GM11168 (cell line): ENCODE results near the gene MRPL2.

ENCODE experiments used
- in situ Hi-C: fragments of 300-500 bp; cut with MboI; formaldehyde crosslinking; loops from one replicate; pipeline ENCODE4 v1.12.0; 2022; ENCODE audit warnings: low sequenced_read_pairs; ENCODE audit not compliant: unreplicated experiment

Gene MRPL2

DNA sequence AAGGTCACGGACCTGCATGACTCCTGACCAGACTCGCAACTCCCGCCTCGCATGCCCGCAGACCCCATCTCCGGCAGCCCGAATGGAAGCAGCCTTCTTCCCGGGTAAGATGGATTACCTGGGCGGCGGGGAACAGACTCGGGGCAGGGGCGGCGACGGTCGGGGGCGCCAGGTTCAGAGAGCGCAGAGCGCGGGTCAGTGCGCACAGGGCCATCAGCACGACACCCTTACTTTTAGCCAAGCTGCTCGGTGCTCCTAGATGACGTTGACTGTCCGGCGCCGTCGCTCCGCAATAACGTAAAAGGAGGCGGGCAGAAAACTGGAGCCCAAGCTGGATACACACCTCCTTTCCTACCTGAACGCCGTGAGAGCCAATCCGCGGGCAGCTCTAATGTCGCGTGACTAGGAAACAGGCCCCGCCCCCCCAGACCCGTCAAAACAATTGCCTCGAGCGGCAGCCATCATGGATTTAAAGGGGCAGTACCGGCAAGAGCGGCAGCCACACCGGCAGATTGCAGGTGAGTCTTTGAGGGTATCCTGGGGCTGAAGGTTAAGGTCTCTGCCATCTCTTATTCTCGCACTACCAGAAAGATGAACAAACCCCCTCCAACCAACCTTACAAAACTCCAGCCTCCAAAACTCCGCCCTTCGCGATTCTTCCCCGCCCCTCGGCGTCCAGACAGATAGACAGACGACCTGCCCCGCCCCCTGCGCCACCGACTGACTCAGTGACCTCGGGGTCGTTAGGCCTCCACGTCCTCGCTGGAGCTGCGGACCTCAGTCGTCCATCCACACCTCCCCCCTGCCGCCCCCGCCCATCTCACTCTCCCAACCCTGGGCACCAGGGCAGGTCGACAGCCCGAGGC lies at the start of gene MRPL2, which contains the start of gene KLC4:
Gene MRPL2 (minus strand): TSS at position 267 of the 866 bp plus-strand sequence. CDS start 53 bp downstream, at position 214.
Gene KLC4 (plus strand): TSS at position 464 of the 866 bp plus-strand sequence. CDS start 1,705 bp downstream, outside the sequence.
- in situ Hi-C loops, result no loop called here

- in situ Hi-C loops, result no loop called here
Observed at GRCh38 chr6:43107344-43108062, 48.3 kb upstream of the MRPL2 start.

- in situ Hi-C loops, result no loop called here
Observed at GRCh38 chr6:43105538-43106222, 46.4 kb upstream of the MRPL2 start.

DNA sequence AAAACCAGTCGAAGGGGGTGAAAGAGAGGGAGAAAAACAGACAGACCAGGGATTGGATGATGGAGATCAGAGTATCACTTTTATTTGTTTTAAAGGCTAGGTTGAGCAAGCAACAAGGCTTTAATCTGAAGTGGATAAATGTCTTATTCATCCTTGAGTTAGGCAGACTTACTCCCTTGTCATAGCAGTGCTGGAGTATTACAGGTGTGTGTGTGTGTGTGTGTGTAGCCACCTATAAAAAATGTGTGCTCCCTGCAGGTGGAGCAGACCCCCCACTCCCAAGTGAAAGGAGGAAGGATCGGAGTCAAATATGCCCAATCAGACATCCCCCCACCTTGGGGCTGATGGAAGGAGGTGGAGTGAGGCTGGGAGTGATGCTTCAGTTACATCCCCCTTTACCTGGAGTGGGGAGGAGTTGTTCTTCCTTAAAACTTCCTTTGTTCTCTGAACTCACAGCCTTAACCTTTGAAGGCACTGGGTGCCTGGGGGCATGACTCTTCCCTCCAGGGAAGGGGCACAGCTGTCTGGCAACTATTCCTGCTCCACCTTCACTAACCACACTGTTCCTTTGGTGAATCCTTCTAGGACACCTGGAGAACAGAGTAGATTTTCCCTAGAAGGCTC lies 44.1 kb upstream of the MRPL2 start:
- in situ Hi-C loops, result no loop called here

DNA sequence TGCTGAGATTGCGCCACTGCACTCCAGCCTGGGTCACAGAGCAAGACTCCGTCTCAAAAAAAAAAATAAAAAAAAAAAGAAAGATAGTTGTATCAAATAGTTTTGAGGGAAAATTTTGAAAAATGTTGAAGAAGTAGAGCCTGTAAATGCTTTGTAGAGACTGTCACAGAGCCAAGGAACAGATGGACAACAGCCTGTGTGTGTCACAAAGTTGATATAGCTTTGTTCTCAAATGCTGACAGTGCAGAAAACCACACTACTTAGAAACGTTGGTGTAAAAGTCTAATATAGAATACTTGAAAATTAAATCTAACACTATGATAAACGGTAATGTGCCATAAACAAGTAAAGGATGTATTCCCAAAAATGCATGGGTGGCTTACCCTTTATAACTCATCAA lies 42.3 kb upstream of the MRPL2 start:
- in situ Hi-C loops, result no loop called here

DNA sequence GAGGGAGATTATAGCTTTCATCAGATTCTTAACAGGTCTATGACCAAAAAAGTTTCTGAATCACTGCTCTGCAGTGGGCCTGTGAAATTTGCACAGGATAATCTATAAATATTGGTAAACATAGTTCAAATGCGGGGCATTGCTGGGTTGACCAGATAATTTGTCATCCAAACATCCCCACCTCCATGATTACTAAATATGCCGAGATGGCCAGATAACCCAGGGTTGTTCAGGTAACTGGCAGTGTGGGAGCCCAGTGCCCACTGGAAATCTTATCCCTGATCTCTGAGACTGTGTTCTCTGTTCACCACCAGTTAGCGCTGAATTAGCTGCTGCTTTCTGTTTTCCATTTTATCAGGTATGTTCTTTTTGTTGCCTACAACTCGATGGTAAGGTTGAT lies 38.3 kb upstream of the MRPL2 start:
- in situ Hi-C loops, result no loop called here

- in situ Hi-C loops, result no loop called here
Observed at GRCh38 chr6:43097098-43097489, 37.9 kb upstream of the MRPL2 start.

DNA sequence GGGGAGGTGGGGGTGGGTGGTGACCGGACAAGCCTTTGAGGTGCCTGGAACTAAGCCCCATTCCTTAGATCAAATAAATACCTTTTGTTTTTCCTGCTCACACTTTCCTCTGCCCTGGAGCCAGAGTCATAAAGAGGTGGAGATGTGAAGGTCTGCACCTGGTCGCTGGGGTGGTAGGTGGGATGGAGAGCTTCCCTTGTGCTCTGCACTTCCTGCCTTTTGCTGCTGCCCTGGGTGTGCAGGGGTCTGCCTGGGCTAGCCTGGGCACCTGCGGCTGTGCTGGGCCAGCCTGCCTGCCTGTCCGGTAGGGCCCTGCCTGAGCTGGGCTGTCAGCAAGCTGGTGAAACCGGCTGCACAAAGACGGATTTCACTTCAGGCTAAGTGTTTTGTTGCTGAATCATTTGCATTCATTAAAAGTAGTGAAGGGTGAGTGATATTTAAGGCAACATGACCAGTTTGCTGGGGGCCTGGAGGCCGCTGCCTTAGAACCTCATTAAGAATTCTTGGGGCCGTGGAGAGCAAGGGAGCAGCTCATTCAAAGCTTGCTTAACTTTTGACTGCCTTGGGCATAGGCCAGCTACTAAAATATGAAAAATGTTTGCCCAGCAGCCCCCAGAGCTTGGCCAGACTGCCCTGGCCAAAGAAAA lies 37.3 kb upstream of the MRPL2 start:
- in situ Hi-C loops, result no loop called here

- in situ Hi-C loops, result no loop called here
Observed at GRCh38 chr6:43095939-43096338, 36.7 kb upstream of the MRPL2 start.

- in situ Hi-C loops, result no loop called here
Observed at GRCh38 chr6:43093436-43094289, 34.4 kb upstream of the MRPL2 start.

- in situ Hi-C loops, result no loop called here
Observed at GRCh38 chr6:43092635-43093034, 33.4 kb upstream of the MRPL2 start.

GRCh38 chr6:43091436-43091991 lies 32.3 kb upstream of the MRPL2 start:
- in situ Hi-C loops, result no loop called here

DNA sequence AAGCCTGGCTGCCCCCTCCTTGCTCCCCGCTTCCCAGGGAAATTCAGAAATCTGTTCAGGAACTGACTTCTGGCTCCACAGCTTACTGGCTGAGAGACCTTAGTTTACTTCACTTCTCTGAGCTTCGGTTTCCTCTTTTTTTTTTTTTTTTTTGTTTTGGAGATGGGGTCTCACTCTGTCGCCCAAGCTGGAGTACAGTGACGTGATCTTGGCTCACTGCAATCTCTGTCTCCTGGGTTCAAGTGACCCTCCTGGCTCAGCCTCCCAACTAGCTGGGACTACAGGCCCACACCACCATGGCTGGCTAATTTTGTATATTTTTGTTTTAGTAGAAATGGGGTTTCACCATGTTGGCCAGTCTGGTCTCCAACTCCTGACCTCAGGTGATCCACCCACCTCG lies 31.8 kb upstream of the MRPL2 start:
- in situ Hi-C loops, result no loop called here

GRCh38 chr6:43090559-43090956 lies 31.3 kb upstream of the MRPL2 start:
- in situ Hi-C loops, result no loop called here

DNA sequence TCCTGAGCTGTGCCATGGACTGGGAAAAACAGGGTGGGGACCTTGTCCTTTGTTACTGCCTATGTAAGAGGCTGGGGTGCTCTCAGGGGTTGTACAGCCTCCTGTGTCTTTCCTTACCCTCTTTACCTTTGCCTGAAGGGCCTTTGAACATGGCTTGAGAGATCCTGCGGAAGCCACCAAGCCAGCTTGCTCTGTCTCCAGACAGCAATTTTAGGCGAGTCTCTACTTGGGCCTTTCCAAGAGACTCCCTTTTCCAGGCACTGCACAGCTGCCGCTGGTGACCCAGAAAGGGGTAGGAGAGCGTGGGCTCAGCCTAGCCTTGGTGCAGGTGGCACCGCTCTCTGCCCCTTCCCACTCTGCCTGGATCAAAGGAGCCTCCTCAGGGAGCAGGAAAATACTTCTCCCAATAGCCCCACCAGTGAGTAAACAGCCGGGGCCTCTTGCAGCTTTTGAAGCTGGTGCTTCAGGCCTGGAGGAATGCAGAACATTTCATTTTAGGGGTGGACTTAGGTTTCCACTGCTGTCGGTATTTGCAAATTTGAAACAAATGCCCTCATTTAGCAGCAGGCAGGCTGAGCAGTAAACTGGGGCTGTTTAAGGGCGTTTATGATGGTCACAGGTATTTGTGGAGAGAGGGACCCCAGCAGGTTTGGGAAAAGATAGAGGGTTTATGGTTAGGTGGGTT lies 30.8 kb upstream of the MRPL2 start:
- in situ Hi-C loops, result no loop called here

DNA sequence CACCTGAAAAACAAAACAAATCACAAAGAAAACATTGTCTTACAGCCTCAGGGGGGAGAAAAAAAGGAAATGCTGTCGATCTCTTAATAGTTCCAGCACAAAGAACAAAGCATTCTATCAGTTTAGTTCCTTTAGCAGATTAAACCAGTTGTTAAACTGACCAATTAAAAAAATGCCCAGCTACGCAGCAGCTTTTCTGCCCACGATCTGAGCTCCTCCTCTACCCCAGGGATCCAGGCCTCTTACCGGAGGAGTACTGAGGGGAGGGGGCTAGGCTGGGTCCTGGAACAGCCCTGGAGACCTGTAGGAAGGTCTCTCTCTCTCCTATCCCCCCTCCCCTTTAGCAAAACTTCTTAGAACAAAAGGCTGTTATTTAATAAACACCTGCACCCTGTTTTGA lies 30.2 kb upstream of the MRPL2 start:
- in situ Hi-C loops, result no loop called here

- in situ Hi-C loops, result no loop called here
Observed at GRCh38 chr6:43088654-43089056, 29.4 kb upstream of the MRPL2 start.

- in situ Hi-C loops, result no loop called here
Observed at GRCh38 chr6:43086022-43086658, 26.9 kb upstream of the MRPL2 start.
